HG02943 (cell line): ENCODE measurements around the gene RRAS2.

Experiments used
- ATAC-seq: cut with Tn5 transposase; IDR thresholded peaks from one replicate; pipeline ENCODE4 v1.9.1; 2021; ENCODE audit warnings: mild to moderate bottlenecking, low read depth, moderate library complexity; ENCODE audit not compliant: unreplicated experiment

RRAS2 gene

GRCh38 chr11:14342906-14343305 is 16.1 kb downstream of the RRAS2 start:
- ATAC-seq: no peak

GRCh38 chr11:14341968-14342367 is 17.0 kb downstream of the RRAS2 start:
- ATAC-seq: no peak

DNA sequence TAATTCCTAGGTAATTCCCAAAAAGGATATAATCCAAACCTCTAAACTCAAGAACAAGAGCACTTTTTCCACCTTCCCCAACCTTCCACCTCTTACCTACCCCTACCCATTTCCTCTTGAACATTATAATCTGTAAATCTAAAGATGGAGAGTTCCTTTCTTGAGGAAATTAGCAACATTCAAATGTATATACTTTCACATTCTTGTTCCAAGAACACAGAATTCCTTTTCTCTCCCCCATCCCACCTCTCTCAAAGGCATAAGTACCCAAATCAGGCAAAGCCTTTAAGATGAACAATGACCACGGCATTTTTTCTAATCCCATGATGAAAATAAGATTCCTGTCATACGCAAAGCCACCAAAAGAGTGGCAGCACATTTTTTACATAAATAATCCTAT is 18.3 kb downstream of the RRAS2 start:
- no peak for ATAC-seq

- no peak for ATAC-seq
These were observed 19.6 kb downstream of the RRAS2 start for GRCh38 chr11:14339356-14339755.

DNA sequence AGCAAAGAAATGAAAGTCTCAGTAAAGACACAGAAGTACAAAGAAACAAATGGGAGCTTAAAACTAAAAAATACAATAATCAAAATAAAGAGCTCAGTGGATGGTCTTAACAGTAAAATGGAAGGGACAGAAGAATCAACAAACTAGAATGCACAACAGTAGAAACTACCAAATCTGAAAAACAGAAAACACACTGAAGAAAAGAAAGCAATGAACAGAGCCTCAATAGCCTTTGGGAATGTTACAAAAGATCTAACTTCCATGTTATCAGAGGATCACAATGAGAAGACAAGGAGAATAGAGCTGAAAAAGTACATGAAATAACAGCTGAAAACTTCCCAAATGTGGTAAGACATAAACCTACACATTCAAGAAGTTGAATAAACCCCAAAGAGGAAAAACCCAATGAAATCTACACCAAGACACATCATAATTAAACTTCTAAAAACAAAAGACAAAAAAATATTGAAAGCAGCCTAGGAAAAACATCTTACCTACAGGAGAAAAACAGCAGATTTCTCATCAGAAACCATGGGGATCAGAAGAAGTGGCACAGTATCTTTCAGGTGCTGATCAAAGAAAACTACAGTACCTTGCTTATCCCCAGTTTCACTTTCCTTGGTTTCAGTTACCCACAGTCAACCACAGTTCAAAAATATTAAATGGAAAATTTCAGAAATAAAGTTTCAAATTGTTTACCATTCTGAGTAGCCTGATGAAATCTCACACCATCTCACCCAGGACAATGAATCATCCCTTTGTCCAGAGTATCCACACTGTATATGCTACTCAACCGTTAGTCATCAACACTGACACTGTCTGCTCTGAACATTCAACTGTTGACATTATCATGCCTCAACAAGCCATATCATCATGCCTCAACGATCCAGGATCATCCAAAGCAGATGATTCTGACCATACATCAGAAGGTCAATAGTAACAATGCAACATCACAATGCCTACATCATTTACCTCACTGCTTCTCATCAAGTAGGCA is 22.2 kb downstream of the RRAS2 start:
- no peak for ATAC-seq

DNA sequence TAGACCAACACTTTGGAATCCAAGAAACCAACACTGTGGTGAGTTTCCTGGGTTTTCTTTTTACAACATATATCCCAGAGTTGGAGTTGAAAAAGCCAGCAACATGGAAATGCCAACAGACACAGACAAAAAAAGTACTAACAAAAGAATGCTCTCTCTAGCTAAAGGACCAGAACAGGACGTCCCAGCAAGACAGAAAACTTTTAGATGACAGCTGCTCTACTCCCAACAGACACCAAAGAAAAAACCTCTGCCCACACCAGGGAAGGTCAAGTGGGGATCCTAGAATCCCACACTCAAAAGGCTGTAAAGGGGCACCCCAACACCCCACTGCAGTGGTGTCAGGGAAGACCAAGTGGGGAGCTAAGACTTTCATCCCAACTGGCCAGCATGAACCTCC is 23.3 kb downstream of the RRAS2 start:
- no peak for ATAC-seq

GRCh38 chr11:14334893-14335292 is 24.1 kb downstream of the RRAS2 start:
- ATAC-seq: no peak

DNA sequence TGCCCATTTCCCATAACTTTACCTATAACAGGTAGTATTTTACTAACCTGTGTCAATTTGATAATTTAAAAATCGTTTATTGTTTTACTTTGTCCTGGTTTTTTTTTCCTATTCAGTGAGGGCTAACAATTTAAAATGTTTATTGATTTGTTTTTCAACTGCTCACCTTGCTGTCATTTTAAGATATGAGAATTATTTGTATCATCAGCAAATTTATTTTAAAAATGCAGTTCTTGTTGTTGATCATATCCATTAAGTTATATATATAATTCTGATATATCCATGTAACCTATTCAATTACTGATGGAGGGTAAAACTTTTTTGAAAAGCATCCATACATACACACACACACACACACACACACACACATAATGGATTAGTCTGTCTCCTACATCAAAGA is 24.8 kb downstream of the RRAS2 start:
- ATAC-seq: no peak

DNA sequence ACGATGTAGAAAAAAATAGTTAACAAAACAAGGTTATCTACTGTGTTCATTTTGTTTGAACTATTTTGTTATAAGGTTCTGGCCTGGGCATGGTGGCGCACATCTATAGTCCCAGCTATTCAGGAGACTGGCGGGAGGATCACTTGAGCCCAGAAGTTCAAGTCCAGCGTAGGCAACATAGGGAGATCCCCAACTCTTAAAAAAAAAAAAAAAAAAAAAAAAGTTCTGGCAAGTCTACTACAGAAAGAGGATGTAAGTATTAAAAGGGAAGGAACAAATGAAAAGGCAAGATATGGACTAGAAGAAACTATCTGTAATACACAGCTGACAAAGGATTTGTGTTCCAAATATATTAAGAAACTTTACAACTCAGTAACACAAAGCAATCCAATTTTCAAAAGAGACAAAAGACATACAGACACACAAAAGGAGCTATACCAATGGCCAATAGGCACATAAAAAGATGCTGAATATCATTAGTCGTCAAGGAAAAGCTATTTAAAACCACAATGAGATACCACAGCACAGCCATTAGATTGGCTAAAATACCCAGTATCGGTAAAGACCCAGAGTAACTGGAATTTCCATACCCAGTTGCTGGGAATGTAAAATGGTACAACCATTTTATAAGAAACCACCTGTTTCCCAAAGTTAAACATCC is 27.4 kb downstream of the RRAS2 start:
- ATAC-seq: no peak

DNA sequence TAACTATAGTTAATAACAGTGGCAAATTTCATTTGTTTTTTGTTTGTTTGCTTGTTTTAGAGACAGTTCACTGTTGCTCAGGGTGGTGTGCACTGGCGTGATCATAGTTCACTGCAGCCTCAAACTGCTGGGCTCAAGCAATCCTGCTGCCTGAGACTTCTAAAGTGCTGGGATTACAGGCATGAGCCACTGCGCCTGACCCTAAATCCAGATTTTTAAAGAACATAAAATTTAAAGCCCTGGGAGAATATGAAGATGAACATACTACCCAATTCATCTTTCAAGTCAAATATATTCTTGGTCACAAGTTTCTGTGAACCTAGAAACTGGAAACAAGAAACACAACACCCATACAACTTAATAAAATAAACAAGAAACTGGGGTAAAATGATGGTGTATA is 28.1 kb downstream of the RRAS2 start:
- ATAC-seq: no peak

DNA sequence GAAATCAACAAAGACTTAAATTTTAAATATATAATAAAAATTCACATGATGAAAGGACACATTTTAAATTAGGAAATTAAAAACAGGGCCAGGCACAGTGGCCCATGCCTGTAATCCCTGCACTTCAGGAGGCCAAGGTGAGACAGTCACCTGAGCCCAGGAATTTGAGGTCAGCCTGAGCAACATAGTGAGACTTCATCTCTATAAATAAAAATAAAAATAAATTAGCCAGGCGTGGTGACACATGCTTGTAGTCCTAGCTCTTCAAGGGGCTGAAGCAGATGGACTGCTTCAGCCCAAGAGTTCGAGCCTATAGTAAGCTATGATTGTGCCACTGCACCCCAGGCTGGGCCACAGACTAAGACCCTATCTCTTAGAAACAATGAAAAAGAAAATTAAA is 29.3 kb downstream of the RRAS2 start:
- no peak for ATAC-seq

DNA sequence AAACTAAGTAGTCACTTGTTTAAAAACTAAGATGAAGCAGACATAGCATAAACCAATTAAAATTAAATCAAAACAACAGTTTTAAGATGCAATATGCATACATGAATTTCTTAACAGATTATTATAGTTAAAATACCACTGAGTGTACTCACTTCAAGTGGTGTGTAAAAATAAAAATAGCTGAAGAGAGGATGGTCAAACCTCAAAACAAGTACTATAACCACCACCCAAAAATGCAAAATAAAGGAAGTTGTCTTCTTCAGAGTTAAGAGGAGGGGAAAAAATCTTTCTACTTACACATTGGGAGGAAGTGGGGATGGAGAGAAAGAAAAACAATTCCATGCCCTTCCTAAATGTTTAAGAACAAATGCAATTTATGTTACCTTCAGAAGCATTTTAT is 31.9 kb downstream of the RRAS2 start:
- no peak for ATAC-seq

DNA sequence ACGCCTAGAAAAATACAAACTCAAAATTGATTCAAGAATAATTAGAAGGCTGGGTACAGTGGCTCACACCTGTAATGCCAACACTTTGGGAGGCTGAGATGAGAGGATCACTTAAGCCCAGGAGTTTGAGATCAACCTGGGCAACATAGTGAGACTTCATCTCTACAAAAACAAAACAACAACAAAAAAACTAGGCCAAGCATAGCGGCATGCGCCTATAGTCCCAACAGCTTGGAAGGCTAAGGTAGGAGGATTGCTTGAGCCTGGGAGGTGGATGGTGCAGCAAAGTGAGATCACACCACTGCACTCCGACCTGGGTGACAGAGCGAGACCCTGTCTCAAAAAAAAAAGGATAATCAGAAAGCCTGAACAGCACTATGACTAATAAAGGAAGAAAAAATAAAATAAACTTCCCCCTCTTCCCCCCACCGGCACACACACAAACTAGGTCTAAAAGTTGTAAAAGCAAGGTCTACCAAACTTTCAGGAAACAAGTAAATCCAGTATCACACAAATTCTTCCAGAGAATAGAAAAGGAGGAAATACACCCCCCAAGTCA is 35.8 kb downstream of the RRAS2 start:
- ATAC-seq: no peak

DNA sequence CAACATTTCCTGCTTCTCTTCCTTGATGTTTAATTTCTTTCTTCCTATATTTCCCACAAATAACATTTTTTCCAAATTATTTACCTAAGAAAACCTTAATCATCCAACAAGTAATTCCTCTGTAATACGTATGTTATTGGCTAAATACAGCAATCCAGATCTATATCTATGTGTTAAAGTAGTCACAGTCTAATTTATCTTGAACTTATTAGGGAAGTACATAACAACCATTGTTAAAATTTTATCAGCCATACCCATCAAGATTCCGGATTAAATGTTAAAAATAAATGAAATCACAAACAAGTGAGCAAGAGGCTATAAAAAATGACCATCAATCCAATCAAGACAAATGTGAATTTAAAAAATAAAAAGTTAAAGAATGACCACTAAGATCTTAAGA is 36.5 kb downstream of the RRAS2 start:
- no peak for ATAC-seq

DNA sequence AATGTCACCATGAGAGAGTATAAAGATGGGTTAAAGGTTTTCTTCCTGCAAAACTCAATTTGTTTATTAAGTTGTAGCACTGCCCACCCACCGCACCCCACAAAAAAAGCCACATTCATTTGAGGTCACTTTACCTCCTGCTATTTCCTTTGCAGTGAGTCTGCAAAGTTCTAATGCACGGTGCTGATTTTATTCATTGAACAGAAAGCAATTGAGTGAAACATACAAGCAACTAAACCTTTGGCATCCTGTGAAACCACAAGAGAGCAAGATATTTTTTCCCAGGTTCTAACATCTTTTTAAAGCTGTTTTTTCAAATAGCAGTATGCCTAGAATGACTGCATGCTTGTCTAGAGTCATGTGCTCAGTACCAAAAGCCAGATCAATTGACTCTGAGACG is 39.0 kb downstream of the RRAS2 start:
- peak; percentile 40 for ATAC-seq

DNA sequence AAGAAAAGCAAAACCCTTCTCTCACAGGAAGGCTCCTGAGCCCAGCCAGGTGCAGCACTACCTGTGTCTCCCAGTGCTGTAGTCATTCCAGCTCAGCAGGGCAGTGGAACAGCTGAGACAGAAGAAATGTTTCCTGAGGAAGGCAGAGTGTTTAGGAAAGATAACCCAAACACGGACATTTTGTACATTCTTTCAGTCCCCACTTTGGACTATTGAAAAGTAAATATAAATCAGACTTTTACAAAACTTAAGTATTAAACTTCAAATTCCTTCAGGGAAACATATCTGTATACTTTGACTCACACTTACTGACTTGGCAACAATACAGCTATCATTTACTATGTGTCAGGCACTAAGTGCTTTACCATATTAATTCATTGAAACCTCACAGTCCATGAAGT is 40.4 kb downstream of the RRAS2 start:
- ATAC-seq: no peak

GRCh38 chr11:14317659-14318325 is 41.2 kb downstream of the RRAS2 start:
- no peak for ATAC-seq

DNA sequence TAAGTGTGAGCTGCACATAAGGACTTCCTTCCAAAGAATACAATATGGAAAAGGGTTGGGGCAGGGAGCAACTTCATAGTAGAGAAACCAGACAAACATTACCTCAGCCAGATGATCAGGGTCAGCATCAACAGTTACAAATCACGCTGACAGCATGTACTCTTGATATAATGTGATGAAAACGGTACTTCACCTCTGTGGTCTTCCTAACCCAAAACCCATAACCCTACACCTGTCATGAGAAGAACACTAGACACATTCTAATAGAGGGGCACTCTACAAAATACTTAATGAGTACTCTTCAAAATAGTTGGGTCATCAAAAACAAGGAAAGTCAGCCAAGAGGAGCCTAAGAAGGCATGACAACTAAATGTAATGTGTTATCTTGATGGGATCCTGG is 43.9 kb downstream of the RRAS2 start:
- ATAC-seq: no peak

DNA sequence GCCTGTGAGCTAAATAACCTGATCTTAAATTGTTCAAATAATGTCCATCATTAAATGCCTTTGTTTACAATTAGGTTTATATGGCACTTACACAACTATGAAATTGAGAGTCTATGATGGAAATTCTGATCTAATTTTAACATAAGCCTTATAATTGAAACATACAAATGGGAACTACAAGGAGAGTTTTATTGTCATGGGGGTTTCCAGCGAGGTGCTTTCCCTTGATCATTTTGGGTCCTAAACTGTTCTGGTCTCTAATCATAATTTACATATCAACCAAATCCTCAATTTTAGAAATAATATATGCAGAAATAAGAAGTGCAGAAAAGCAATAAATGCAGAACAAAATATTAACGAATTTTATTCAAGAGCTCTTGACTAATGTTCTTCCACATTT is 44.9 kb downstream of the RRAS2 start:
- no peak for ATAC-seq

GRCh38 chr11:14312736-14313438 is 46.1 kb downstream of the RRAS2 start:
- ATAC-seq: no peak
